ENCODE results near the gene COL18A1.

Gene COL18A1

DNA sequence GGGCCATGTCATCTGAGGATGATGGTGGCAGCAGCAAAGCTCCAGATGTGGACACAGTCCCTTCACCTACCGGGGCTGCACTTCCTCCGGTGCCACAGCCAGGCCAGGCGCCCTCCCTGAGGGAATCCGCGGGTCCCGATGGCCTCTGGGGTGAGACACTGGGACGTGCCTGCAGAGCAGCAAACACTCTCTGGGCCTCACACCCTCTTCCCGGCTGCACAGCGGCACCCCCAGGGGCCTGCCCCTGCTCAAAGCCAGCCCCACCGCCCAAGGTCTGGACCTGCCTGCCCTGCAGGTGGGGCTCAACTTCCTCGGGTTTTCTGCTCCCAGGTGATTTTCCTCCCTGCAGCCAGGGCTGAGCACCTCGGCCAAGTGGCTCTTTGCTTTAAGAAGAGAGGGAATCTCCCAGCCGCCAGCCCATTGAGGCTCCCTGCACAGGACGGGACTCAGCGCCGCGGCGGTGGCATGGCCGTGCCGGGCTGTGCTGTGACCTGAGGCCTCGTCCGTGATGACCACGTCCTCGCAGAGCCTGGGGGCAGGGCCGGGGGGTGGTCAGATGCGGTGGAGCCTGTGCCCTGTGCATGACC, 21.3 kb upstream of the COL18A1 start:
- no peak overlapping the region for H3K9ac ChIP-seq (ENCODE audit: low read depth, low read length)
- H3K9me3 ChIP-seq (ENCODE audit: control insufficient read depth, insufficient read depth, low read length): no peaks in the 10 kb centered on the region

DNA sequence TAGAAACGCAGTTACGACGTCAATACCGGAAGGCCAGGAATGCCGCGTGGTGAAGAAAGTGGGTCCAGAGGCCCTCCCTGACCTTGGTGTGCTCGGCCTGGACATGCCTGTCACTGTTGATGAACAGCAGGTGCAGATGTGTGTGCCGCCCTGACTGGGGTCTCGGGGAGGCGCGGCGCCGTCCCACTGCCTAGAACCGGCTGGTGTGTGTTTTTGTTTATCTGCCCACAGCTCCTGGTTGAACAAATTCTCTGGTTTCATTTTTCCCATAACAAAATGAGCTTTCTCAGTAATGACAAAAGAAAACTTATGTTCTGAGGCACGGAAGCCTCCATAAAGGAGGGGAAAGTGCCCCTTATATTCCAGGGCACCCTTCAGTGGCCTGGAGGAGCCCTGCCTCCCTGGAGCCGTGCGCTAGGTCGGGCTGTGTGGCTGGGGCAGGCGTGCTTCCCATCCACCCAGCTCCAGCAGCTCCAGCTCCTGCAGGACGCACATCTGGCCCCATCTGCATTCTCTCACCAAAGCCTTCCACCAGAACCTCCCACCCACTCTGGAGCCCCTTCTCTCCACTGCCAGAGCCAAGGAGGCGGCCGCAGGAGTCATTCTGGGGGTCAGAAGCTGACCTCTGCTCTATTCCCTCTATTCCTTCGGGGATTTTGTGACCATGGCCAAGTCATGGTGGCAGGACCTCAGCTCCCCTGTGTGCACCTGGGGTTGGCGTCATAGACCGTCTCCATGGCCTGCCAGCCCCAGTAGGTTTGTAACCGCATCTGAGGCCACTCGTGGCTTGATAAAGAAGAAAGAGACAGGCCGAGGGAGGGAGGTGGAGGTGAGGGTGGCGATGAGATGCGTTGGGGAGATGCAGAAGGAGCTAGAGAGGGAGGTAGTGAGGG, 20.1 kb upstream of the COL18A1 start:
- Histone ChIP-seq H3K9me3 (ENCODE audit: control insufficient read depth, insufficient read depth, low read length) (no peaks in the 10 kb centered on the region), H3K36me3 (ENCODE audit: insufficient read depth, low read length) (no peaks in the 10 kb centered on the region), H3K9ac (ENCODE audit: low read depth, low read length) (no peak overlapping the region), H3K4me1 (ENCODE audit: insufficient read depth, low read length) (0 out of 2 replicates have a peak, but pooled peaks cover 2% of the 10 kb centered on the region)

More for the DNA sequence above, 21.3 kb upstream of the COL18A1 start:
- Histone ChIP-seq H3K4me1 (ENCODE audit: insufficient read depth, low read length) (peaks cover 2% of the 10 kb centered on the region; the same call in 1 of the 2 replicates), H3K36me3 (ENCODE audit: insufficient read depth, low read length) (no peaks in the 10 kb centered on the region)

DNA sequence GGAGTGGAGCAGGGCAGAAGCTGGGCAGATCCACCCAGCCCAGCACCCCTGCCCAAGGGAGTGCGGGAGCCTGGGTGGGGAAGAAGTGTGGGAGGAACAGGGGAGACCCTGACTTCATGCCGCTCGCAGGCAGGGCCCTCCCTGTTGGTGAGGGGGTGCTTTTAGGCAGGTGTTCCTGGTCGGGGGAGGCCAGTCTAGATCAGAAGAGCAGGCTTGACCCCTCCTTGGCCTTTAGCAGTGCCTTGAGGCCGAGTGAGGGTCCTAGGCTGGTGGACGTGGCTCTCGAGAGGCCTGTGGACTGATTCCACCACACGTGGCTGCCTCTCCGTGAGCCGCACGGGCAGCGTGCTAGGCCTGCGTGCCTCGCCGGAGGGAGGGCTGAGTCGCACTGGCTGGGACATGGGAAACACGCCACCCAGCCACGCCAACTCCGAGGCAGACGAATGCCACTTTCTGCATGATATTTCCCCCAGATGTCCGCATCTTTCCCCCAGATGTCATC, 19.4 kb upstream of the COL18A1 start:
- Histone ChIP-seq H3K36me3 (ENCODE audit: insufficient read depth, low read length) (no peaks in the 10 kb centered on the region), H3K9me3 (ENCODE audit: control insufficient read depth, insufficient read depth, low read length) (no peaks in the 10 kb centered on the region), H3K4me1 (ENCODE audit: insufficient read depth, low read length) (0 out of 2 replicates have a peak, but pooled peaks cover 2% of the 10 kb centered on the region), H3K9ac (ENCODE audit: low read depth, low read length) (no peak overlapping the region)

DNA sequence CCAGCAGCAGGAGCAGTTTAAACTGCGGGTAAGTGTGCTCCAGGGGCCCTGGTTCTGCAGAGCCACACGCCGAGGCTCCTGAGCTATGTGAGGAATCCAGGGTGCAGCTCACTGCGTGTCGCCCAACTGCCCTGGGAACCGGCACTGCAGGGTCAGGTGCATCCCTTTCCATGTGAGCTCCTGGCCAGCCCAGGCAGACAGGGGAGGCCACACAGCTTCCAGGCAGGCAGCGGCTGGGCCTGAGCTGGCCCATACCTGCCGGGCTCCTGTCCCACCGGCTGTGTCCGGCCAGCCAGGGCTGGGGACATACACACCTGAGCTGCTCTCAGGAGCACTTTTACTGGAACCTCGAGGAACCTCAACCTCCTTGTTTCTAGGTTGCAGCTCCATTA, 18.6 kb upstream of the COL18A1 start:
- Histone ChIP-seq H3K36me3 (ENCODE audit: insufficient read depth, low read length) (no peaks in the 10 kb centered on the region), H3K9me3 (ENCODE audit: control insufficient read depth, insufficient read depth, low read length) (no peaks in the 10 kb centered on the region), H3K4me1 (ENCODE audit: insufficient read depth, low read length) (0 out of 2 replicates have a peak, but pooled peaks cover 2% of the 10 kb centered on the region), H3K9ac (ENCODE audit: low read depth, low read length) (no peak overlapping the region)

DNA sequence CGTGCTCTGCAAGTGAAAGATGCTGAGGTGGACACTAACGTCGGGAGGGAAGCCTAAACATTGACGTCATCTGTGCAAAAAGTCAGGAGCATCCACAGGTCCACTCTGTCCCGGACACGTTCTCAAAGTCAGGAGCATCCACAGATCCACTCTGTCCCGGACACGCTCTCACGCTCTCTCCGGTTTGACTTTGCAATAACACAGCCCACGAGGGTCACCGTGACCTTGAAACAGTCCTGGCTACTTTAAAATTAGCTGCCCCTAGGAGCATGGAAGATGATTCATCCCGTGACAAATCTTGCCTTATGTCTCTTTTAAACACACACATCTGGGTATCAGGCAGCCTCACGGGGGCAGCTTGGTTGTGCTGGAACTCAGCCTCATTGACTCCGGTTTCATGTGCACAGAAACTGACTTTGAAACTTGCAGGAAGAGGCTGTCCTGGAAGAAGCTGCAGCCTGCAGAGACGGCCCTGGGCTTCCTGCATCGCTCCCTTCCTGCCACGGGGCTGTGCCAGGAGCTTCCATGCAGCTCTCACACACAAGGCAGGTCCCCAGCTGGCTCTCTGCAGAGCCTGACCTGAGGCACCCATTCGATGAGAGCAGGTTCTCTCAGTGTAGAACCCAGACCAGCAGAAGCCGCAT, 18.1 kb upstream of the COL18A1 start:
- Histone ChIP-seq H3K9ac (ENCODE audit: low read depth, low read length) (no peak overlapping the region), H3K9me3 (ENCODE audit: control insufficient read depth, insufficient read depth, low read length) (no peaks in the 10 kb centered on the region), H3K4me1 (ENCODE audit: insufficient read depth, low read length) (0 out of 2 replicates have a peak, but pooled peaks cover 2% of the 10 kb centered on the region), H3K36me3 (ENCODE audit: insufficient read depth, low read length) (no peaks in the 10 kb centered on the region)

DNA sequence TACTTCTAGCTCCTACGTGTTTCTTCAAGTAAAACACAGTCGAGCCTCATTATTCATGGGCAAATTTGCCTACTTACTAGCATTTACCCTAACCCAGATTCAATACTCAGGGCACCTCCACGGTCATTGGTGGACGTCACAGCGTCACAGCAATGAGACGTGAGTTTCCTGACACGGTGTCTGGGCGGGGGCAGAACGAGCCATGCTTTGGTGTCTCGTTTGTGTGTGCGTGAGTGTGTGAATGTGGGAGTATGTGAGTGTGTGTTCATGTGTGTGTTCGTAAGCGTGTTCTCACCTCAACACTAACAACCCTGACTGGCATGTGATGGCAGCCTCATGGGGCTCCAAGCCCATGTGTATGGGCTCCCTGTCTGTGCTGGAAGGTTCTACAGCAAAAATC, 17.5 kb upstream of the COL18A1 start:
- Histone ChIP-seq H3K9me3 (ENCODE audit: control insufficient read depth, insufficient read depth, low read length) (no peaks in the 10 kb centered on the region), H3K36me3 (ENCODE audit: insufficient read depth, low read length) (no peaks in the 10 kb centered on the region), H3K4me1 (ENCODE audit: insufficient read depth, low read length) (0 out of 2 replicates have a peak, but pooled peaks cover 2% of the 10 kb centered on the region), H3K9ac (ENCODE audit: low read depth, low read length) (no peak overlapping the region)

DNA sequence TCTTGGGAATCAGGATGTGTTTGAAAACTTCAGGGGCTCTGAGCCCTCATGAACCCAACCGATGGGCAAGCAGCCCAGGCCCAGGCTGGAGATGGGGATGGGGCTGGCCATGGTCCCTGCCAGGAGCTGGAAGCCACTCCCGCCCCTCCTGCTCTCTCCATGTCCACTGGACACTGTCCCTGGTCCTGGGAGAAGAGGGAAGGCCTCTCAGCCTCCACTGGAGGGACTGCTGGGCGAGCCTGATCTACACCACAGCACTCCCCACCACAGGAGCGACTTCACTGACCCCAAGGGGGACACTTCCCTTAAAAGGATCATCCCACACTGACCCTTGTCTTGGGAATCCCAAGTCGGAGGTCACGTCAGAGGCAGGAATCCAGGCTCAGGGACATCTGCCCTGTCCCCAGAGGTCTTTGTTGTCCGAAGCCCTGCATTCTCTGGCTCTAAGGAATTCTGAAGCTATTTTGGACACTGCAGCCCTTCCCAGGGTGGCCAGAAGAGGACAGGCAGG, 16.9 kb upstream of the COL18A1 start:
- Histone ChIP-seq H3K4me1 (ENCODE audit: insufficient read depth, low read length) (0 out of 2 replicates have a peak, but pooled peaks cover 2% of the 10 kb centered on the region), H3K36me3 (ENCODE audit: insufficient read depth, low read length) (no peaks in the 10 kb centered on the region), H3K9me3 (ENCODE audit: control insufficient read depth, insufficient read depth, low read length) (no peaks in the 10 kb centered on the region), H3K9ac (ENCODE audit: low read depth, low read length) (no peak overlapping the region)

DNA sequence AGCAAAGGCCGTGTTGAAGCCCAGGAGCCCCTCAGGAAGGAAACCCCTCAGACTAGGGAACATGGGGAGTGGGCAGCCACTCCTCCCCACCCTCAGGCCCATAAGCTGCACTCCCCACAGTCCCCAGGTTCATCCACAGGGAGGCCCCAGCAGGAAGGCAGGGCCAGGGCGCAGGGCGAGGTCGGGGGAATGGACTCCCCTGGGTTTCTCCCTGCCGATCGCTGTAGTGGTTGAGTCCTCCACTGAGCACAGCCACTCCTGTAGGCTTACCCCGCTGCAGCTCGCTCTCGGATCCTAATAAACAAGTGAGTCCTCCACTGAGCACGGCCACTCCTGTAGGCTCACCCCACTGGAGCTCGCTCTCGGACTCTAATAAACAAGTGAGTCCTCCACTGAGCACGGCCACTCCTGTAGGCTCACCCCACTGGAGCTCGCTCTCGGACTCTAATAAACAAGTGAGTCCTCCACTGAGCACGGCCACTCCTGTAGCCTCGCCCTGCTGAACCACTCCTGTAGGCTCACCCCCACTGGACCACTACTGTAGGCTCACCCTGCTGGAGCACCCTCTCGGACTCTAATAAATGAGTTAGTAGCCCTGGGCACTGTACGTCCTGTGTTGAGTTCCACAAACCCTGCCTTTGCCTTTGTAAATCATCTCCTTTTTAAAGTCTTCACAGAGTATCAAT, 16.2 kb upstream of the COL18A1 start:
- Histone ChIP-seq H3K9ac (ENCODE audit: low read depth, low read length) (no peak overlapping the region), H3K9me3 (ENCODE audit: control insufficient read depth, insufficient read depth, low read length) (no peaks in the 10 kb centered on the region), H3K4me1 (ENCODE audit: insufficient read depth, low read length) (0 out of 2 replicates have a peak, but pooled peaks cover 2% of the 10 kb centered on the region), H3K36me3 (ENCODE audit: insufficient read depth, low read length) (no peaks in the 10 kb centered on the region)

DNA sequence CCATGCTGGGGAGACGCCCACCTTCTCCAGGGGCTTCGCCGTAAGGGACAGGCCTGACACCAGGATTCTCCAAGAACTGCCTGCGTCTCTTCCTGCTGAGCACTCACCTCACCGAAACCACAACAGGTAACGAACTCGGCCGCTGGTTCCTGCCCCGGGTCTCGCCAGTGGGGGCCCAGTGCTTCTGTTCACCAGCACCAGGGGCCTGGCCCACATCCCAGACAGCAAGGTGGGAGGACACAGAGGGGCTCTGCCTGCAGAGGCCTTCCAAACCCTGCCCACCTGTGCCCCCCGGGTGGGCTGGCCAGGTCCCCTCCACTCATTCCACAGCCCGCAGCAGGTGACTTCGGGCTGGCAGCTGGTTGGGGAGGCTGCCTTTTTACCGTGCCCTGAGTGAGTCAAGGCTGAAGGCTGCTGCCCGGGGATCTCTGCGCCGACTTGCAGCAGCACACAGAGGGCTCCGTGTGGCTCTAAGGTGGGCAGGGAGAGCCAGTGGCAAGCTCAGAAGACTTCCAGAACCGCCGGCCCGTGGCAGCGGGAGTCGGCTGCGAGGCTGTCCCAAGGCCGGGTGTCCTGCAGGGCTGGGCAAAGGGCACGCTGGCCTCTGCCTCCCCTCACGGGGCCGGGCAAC, 14.7 kb upstream of the COL18A1 start:
- Histone ChIP-seq H3K4me1 (ENCODE audit: insufficient read depth, low read length) (0 out of 2 replicates have a peak, but pooled peaks cover 2% of the 10 kb centered on the region), H3K9me3 (ENCODE audit: control insufficient read depth, insufficient read depth, low read length) (no peaks in the 10 kb centered on the region), H3K9ac (ENCODE audit: low read depth, low read length) (no peak overlapping the region), H3K36me3 (ENCODE audit: insufficient read depth, low read length) (no peaks in the 10 kb centered on the region)

DNA sequence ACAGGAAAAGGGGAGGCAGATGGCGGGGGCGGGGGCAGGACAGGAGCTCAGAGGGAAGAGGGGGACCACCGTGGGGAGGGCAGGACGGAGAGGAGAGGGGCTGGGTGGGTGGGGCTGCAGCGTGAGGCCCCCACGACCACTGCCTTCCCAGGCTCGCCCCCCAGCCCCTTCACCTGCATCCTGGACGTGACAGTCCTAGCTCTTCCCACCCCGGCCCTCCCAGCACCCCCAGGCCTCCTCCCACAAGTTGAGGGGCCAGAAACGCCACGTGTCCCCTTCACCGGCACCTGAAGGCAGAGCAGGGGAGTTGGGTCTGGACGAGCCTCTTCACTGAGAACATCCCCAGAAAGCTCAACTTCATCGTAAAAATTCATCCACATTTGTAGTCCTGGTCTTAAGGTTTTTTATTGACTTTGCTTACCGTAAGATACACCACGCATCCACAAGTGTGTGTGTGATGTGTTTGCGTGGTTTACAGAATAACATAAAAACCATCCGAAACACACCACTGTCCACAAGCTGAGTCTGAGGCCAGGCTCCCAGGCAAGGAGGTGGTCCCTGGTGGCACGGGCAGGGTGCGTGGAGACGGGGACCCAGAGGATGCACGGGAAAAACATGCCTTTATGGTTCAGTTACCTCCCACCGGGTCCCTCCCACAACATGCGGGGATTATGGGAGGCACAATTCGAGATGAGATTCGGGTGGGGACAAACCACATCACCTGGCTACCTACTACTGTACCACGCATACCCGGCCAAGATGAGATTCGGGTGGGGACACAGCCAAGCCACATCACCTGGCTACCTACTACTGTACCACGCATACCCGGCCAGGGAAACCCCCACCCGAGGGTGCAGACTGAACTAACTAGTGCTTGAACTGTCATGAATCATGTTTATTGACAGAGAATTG, 13.9 kb upstream of the COL18A1 start:
- Histone ChIP-seq H3K4me1 (ENCODE audit: insufficient read depth, low read length) (0 out of 2 replicates have a peak, but pooled peaks cover 2% of the 10 kb centered on the region), H3K9ac (ENCODE audit: low read depth, low read length) (no peak overlapping the region), H3K36me3 (ENCODE audit: insufficient read depth, low read length) (no peaks in the 10 kb centered on the region), H3K9me3 (ENCODE audit: control insufficient read depth, insufficient read depth, low read length) (no peaks in the 10 kb centered on the region)

DNA sequence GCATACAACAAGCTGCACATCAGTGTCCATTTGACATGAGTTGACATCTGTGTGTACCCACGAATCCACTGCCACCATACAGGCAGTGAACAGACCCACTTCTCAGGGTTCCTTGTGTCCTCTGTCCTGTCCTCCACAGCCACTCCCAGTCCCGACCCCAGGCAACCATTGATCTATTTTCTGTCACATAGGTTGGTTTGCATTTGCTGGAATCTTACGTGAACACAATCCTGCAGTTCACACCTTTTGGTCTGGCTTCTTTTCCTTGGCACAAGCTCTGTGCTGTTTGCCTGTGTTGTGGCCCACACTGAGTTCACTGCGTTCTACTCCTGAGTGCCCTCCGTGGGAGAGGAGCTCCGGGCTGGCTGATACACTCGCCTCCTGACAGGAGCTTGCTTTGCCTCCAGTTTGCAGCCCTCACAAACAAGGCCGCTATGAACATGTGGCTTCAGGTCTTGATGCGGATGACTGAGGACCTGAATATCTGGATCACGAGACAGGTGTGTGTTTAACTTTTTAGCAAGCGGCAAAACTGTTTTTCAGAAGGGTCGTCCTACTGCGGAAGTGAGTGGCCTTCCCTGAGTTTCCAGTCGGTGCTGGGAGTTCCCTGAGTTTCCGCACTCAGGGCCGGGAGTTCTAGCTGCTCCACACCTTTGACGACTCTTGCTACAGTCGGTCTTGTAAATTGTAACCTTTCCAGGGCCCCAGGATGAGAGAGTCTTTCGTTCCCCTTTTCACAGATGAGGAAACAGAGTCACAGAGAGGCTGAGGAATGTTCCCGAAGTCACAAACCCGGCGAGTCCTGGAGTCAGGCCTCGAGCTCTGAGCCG, 13.0 kb upstream of the COL18A1 start:
- no peak overlapping the region for H3K9ac ChIP-seq (ENCODE audit: low read depth, low read length)
- H3K4me1 ChIP-seq (ENCODE audit: insufficient read depth, low read length): 0 out of 2 replicates have a peak, but pooled peaks cover 2% of the 10 kb centered on the region
- H3K36me3 ChIP-seq (ENCODE audit: insufficient read depth, low read length): no peaks in the 10 kb centered on the region
- no peaks in the 10 kb centered on the region for H3K9me3 ChIP-seq (ENCODE audit: control insufficient read depth, insufficient read depth, low read length)

DNA sequence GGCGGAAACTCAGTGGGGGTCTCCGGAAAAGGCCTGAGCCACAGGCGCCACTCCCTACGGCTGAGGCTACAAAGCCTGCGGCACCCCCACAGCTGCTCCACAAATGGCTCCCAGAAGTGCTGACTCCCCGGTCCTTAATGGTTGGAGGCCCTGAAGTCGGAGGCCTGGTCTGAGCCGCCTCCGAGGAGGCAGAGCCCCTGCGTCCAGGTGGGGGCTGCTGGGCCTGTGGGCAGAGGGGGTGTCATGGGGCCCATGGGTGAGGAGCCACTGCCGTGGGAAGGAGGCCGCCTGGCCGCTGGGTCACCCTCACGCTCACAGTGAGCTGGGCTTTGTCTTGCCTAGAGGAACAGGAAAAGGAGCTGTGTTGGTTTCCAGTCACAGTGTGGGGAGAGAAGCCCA, 12.4 kb upstream of the COL18A1 start:
- Histone ChIP-seq H3K9ac (ENCODE audit: low read depth, low read length) (no peak overlapping the region), H3K36me3 (ENCODE audit: insufficient read depth, low read length) (no peaks in the 10 kb centered on the region), H3K9me3 (ENCODE audit: control insufficient read depth, insufficient read depth, low read length) (no peaks in the 10 kb centered on the region), H3K4me1 (ENCODE audit: insufficient read depth, low read length) (0 out of 2 replicates have a peak, but pooled peaks cover 2% of the 10 kb centered on the region)
